K562 treated with DMSO at 1 percent for 24 hours (cell line): ENCODE measurements around the gene PDIA4. TPM values are rescaled to one million over a fixed set of nuclear protein-coding genes. Genes with fewer than 3 reads are reported as not detected.

Experiments
- total RNA-seq: library from RNA; unstranded; fragments of 300-600 nt; gene quantifications from 2 replicates; pipeline ENCODE4 v1.2.3, GENCODE V29; 2022; ENCODE audit warnings: low read depth; ENCODE audit not compliant: insufficient read depth

PDIA4 gene
- total RNA-seq, result 154 and 155 TPM in 2 replicates

DNA sequence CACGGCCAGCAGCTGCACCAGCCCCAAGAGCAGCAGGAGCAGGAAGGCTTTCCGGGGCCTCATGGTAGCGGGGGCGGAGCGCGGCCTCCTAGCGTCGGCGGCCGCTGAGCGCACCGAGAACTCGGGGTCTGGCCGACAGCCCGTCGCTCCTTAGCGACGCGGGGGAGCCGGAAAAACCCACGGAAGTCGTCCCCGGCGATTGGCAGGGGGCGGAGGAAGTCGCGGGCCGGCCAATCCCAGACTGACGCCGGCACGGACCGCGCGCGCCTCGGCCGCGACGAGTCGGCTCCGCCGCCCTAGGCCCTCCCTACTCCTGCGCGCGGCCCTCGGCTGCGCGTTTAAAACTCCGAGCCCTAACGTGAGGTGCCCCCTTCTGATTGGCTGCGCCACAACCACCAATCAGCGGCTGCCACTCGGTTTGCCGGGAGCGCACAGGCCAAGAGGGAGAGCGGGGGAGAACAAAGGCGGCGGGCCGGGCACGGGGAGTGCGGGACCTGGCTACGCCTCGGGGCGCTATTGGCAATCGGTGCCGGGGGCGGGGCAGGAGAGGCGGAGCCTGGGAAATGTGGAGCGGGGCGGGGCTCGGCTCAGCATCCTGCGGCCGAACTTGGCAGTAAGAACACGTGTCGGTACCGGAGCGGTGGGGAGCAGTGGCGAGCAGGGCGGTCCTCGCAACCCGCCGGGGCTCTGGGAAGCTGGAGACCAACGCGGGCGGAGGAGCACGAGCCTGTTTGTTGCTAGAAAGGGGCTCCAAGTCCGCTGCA, at the start of gene PDIA4:
TSS of gene PDIA4 (minus strand) at position 160 of the 764 bp plus-strand sequence. CDS start at position 63, 97 bp downstream.

Other genes with a start within 250 kb of the PDIA4 start
- 64.2 and 74.4 TPM in 2 replicates for gene EZH2, start 144.2 kb downstream of the PDIA4 start, total RNA-seq
- gene ZNF786, start 62.2 kb upstream of the PDIA4 start, total RNA-seq, result 6.3 and 8.6 TPM in 2 replicates
- gene ZNF425, start 97.8 kb upstream of the PDIA4 start, total RNA-seq, result 2.2 and 2.3 TPM in 2 replicates
- 14.2 and 14.4 TPM in 2 replicates for gene ZNF398, start 118.9 kb upstream of the PDIA4 start, total RNA-seq
- 54.9 and 55.5 TPM in 2 replicates for gene ZNF282, start 167.0 kb upstream of the PDIA4 start, total RNA-seq
- gene ZNF212, start 211.1 kb upstream of the PDIA4 start, total RNA-seq, result 14.9 and 17.6 TPM in 2 replicates
- gene ZNF783, start 233.7 kb upstream of the PDIA4 start, total RNA-seq, result 3.2 and 4.1 TPM in 2 replicates